HG03571 (cell line): Measurements from ENCODE around the gene DAZAP1.
A peak's percentile ranks its signal among the peaks of the same experiment; 100 is the strongest.

ENCODE experiments used
- ATAC-seq: cut with Tn5 transposase; IDR thresholded peaks from one replicate; pipeline ENCODE4 v1.9.1; 2021; ENCODE audit not compliant: unreplicated experiment

The DAZAP1 gene

DNA sequence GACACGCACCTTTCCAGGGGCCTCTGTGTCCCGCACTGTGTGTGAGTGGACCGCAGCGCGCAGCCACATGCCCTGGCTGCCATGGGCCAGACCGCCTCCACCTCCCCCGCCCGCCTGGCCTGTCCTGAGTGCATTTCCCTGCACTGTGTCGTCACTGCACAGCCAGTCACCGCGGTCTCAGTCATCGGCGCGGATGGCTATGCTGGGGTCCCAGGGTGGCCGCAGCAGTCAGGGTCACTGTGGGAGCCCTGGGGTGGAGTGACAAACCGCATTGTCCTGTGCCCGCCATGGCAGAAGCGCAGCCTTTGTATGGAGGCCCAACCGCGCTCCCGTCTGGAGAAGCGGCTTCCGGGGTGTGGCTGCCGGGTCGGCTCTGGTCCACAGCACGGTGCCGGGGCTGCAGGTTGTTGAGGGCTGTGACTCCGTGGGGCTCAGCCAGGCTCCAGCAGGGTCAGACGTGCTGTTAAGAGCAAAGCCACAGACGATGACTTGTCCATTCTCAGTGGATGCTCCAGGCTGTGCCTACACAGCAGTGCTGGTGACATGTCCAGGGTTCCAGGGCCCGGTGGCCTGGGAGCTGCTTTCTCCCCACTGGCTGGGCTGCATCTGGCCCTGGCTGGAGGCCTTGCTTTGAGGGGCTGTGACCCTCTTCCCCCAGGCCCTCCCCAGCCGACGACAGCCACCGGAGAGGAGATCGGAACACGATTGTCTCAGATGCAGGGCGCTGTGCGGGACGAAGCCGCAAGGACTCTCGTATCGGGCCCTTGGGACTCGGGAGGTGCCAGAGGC is 30.0 kb upstream of the DAZAP1 start:
- no peak for ATAC-seq

DNA sequence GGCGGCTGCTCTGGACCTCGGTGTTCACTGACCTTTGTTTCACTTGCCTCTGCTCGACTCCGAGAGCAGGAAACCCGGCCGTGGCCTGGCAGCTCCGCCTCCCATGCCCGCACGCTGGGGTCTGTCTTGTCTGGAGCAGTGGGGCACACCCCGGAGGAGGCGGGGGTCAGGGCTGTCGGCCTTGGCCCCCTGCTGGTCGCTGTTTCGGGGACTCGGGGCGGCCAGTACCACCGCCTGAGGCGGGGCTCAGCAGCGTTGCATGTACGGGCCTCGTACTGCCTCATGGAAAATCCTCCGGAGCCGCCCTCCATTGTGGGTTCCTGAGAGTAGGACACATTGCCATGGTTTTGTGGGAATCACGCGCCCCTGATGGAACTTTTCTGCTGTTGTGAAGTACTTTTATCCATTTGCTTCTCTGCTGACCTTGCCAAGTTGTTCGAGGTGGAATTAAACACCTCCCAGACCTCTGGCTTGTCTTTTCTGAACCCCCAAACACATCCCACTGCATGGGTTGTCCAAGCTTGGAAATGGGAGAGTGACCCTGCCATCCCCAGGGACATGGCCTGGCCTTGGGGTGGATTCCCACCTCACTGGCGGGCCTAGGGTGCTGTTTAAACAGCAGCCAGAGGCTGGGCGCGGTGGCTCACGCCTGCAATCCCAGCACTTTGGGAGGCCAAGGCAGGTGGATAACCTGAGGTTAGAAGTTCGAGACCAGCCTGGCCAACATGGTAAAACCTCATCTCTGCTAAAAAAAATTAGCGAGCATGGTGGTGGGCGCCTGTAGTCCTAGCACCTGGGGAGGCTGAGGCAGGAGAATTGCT is 29.2 kb upstream of the DAZAP1 start:
- no peak for ATAC-seq

DNA sequence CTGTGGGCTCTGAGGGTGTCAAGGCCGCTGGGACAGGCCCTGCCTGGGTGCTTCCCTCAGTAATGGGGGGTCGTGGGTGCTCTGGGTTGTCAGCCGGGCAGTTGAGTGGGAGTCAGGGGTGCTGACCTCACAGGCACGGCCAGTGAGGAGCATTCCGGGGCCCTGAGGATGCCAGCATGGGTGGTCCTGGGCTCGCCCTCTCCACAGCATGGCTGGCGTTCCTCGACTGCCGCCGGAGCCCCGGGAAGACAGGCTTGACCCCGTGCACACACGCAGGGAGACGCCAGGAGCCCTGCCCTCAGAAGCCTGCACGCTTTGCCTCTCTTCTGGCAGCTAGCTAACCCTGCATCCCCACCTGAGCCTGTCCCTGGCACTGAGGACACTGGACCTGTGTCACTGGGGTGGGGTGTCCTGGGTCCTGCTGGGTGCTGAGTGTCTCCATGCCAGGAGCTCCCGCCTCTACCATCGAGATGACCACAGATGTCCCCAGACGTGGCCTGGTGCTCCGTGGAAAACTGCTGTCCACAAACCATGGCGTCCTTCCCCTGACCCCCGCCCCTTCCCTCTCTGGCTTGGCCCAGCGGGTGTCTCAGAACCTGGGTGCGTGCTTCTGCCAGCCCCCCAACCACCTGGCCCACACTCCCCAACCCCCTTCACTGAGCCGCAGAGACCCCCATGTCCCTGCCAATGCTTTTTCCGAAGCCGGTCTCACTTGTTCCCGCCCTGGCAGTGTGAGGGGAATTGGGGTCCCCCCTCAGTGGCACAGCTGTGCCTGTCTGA is 28.1 kb upstream of the DAZAP1 start:
- no peak for ATAC-seq

DNA sequence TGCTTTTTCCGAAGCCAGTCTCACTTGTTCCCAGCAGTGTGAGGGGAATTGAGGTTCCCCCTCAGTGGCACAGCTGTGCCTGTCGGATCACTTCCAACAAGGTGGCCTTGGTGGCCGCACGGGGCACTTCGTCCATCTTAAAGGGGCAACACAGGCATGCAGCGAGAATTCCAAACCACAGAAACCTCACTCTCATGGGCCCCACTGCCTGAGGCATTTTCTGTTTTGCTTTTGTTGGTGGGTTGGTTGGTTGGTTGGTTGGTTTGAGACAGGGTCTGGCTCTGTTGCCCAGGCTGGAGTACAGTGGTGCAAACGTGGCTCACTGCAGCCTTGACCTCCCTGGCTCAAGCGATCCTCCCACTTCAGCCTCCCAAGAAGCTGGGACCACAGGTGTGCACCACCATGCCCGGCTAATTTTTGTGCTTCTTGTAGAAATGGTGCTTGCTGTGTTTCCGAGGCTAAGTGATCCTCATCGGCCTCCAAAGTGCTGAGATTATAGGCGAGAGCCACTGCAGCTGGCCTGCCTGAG is 27.4 kb upstream of the DAZAP1 start:
- ATAC-seq: no peak

DNA sequence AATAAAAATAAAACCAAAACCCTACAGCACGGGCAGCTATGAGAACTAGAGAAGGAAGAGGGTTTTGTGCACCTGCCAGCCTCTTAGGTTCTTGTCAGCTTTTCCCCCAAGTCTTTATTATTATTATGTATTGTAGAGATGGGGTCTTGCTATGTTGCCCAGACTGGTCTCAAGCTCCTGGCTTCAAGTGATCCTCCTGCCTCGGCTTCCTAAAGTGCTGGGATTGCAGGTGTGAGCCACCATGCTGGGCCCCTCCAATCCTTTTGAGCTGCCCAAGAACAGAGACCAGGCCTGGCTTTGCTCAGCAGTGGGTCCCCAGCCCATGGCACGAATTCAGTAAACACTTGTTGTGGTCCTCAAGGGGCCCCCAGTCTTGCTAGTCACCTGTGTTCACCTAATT is 25.1 kb upstream of the DAZAP1 start:
- ATAC-seq: no peak

DNA sequence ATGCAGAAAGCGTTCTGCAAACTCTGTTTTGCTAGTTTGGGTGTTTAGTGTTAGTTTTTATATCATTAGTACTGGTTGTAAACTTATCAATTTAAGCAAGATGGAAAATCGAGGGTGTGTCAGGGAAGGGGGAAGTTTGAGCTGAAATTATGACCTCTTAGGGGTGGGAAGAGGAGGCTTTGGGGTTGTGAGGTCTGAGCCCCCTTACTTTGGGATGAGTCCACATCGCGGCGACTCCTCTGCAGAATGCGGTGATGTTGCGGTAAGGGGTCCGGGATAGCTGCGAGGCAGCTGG is 24.4 kb upstream of the DAZAP1 start:
- no peak for ATAC-seq

DNA sequence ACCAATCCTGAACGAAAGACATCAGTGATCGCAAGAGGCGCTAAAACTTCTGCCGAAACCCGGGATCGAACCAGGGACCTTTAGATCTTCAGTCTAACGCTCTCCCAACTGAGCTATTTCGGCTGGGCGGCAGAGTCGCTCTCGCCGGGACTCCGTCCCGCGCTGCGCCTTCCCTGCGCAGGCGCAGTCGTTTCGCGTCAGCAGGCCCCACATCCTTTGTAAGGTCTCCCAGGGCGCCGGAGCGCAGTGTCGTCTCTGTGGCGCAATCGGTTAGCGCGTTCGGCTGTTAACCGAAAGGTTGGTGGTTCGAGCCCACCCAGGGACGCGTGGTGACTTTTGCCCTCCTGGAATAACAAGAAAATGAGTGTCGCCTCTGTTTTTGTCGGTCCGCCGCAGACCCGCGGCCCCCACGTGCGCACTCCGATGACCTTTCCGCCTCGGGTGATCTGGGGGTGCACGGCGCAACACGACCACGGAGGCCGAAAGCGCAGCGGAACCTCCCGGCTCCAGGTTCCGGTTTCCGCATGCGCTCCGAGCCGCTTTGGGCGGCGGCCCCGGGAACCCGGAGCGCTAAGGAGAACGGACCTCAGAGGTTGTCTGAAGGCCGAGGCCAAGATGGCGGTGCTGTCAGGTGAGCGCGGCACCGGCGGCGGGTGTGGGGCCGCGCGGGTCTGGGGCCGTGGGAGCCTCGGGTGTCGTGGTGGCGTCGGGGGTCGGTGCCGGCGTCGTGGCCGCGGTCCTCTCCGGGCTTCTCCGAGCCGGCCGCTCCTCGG is 23.9 kb upstream of the DAZAP1 start, which contains the start of gene NDUFS7:
NDUFS7 (plus strand) TSS at position 596 of the 773 bp plus-strand sequence; CDS start at position 616, 20 bp downstream.
- peak; percentile 65 for ATAC-seq

DNA sequence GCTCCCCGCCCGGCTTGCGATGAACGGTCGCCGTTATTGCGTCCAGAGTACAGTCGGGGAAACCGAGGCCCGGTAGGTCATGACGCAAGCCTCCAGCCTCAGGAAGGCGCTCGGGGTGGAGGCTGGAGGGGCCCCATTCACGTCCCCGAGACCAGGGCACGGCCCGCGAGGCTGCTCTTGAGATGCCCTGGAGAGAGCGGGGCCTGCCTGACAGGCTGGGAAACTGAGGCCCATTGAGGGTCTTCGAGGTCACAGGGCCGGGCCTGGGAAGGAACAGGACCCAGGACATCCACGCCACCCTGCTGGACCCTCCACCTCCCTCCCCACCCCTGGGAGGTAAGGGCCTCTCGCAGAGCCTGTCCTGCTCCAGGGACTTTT is 23.3 kb upstream of the DAZAP1 start:
- no peak for ATAC-seq

DNA sequence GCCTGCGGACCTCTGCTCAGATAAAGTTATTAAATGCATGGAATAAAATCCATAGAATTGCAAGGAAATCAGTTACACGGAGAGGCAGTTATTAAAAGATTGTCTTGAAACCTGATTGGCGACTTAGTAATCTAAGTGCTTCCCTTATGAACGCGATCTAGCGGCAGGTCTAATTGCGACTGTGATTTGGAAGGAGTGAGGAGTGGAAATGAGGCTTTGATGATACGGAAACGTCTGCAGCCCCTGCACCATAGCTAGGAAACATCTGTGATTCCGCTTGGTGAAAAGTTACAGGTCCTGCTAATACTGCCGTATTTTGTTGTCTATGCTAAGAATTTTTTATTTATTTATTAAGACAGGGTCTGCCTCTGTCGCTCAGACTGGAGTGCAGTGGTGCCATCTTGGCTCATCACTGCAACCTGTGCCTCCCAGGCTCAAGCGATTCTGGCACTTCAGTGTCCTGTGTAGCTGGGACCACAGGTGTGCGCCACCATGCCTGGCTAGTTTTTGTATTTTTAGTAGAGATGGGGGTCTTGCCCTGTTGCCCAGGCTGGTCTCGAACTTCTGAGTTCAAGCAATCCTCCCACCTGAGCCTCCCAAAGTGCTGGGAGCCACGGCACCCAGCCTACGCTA is 22.8 kb upstream of the DAZAP1 start:
- ATAC-seq: no peak

DNA sequence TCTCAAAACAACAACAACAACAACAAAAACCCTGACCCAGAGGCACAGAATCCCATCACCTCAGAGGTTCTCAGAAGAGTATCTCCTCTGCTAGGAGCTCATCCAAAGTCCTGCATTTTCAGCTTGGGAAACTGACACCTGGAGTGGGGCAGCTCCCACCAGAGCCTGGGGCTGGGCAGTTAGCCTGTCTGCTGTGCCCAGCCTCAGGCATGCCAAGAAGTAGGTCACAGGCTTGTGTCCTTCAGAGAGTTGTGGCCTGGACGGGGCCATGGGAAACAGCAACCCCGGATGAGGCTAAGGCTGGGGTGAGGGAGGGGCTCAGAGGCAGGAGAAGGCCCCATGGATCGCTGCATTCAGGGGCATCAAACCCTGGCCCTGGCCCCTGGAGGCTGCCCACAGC is 21.6 kb upstream of the DAZAP1 start:
- no peak for ATAC-seq

DNA sequence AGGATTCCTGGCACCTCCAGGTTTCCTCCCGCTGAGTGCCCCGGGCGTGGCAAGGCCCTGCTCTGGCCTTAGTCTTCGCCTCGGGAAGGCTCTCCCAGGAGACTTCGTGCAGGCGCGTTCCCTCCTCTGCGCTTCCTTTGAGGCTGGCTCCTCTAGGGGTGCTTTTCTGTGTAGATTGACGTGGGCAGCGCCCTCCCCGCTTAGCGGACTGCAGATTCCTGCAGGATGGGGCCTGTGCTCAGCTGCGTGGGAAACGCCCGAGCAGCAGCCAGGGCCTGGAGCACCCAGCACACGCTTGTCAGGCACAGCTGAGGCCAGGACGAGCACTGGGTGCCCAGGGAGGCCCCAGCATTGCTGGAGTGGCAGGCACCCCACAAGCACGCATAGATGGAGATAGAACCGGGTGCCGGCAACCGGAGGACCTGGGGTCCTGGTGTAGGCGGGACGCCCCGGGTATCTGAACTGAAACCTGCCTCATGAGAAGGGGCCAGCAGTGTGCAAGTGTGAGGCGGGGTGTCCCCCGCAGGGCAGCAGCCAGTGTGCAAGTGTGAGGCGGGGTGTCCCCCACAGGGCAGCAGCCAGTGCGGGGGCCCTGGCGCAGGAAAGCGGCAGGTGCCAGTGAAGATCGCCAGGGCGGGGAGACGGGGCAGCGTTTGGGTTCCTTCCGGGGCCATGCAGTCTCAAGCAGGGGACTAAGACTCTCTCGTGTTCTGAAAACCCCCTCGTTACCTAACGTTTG is 20.3 kb upstream of the DAZAP1 start:
- no peak for ATAC-seq

DNA sequence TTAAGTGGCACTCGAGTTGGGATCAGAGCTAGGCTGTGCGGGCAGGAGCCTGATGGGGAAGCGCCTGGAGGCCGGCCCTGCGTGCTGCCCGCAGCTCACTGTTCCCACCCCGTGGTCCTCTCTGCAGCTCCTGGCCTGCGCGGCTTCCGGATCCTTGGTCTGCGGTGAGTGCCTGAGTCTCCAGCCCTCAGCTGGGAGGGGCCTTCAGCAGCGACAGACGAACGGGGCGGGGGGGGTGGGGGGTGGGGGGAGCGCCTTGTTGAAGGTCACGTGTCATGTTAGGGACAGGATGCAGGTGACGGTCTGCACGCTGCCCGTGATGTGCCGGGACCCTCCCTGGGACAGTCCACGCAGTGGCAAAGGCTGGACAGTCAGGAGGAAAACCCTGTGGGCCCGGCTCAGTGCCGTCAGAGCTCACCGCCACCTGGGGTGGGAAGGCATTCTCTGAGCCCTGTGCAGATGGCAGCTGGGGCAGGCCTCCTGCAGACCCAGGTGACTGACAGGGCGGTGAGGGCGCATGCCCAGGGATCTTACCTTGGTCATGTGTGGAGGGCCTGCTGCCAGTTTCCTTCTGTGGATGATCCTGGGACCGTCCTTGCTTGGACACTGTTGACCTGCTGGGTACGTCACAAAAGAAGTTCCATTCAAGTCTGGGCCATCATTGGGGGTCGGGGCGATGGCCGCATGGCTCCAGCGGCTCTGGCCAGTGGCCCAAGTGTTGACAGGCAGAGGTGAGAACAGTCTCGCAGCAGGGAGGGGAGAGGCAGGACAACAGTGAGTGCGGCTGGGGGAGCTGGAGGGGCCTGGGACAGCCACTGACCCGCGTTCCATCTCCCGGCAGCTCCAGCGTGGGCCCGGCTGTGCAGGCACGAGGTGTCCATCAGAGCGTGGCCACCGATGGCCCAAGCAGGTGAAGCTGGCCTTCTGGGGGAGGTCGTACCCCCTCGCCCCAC is 19.4 kb upstream of the DAZAP1 start:
- ATAC-seq: no peak

DNA sequence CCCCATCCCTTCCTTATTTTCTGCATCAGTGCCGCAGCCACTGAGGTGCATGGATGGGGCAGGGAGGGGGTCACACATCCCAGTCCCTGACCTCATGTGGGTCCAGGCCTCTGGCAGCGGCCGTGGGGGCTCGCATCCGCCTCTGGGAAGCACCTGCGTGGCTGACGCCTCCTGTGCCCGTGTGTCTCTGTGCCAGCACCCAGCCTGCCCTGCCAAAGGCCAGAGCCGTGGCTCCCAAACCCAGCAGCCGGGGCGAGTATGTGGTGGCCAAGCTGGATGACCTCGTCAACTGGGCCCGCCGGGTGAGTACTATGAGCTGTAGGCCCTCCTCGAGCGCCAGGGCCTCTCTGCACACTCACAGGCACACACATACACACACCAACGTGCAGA is 18.8 kb upstream of the DAZAP1 start:
- ATAC-seq: no peak

DNA sequence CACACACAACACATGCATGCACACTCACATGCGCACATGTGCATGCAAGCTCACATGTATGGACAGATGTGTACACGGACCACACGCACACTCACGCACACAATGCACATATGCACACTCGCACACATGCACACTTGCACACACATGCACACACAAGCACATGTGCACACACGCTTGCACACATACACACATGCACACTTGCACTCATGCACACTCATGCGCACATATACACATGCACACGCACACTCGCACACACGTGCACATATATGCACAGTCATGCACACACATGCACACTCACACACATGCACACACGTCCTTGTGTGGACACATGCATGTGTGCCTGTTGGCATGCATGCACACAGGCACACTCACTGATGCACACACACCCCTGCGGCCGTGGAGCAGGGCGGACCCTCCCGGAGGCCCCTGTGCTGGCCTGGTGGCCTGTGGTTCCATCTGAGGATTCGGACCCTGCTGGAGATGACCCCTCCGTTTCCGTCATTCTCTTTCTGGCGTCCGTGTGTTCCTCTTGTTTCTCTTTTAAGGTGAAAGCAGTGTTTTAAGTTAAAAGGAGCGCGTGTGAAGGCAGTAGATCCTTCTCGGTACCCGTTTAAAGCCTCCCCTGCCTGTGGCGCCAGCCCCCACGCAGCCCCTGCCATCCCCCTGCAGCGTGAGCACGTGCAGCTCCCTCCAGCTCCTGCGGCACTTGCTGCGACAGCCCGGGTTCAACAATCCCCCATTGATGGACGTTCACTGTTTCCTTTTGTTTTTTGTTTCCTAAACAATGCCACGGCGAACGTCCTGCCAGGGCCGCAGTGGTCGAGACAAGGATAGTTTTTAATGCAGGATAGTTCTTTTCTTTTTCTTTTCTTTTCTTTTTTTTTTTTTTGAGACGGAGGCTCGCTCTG is 18.1 kb upstream of the DAZAP1 start:
- no peak for ATAC-seq

DNA sequence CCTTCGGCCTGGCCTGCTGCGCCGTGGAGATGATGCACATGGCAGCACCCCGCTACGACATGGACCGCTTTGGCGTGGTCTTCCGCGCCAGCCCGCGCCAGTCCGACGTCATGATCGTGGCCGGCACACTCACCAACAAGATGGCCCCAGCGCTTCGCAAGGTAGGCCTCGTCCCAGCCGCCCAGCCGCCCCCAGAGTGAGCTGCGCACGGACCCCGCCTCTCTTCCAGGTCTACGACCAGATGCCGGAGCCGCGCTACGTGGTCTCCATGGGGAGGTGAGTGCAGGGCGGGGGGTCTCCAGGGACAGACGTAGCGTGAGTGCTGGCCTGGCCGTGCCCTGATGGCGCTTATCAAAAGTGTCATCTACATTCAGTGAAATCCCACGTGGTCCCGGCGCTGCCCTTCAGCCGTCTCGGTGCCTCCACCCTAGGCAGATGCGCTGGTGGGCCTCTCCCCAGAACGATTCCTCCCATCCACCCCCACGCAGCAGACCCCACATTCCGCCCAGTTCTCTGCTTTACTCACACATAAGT is 16.4 kb upstream of the DAZAP1 start:
- no peak for ATAC-seq

DNA sequence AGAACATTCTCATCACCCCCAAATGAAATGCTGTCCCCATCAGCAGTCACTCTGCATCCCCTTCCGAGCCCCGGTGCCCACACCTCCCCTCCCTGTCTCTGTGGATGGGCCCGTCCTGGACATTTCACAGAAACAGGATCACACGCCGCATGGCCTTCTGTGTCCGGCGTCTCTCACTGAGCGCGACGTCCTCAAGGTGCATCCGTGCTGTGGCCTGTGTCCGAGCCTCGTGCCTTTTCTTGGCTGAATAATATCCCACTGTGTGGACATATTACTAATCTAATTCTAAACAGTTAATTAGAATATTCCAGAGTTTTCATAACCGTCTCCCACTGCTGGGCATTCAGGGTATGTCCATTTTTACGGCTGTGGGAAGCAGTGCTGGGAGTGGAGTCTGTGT is 15.0 kb upstream of the DAZAP1 start:
- no peak for ATAC-seq

DNA sequence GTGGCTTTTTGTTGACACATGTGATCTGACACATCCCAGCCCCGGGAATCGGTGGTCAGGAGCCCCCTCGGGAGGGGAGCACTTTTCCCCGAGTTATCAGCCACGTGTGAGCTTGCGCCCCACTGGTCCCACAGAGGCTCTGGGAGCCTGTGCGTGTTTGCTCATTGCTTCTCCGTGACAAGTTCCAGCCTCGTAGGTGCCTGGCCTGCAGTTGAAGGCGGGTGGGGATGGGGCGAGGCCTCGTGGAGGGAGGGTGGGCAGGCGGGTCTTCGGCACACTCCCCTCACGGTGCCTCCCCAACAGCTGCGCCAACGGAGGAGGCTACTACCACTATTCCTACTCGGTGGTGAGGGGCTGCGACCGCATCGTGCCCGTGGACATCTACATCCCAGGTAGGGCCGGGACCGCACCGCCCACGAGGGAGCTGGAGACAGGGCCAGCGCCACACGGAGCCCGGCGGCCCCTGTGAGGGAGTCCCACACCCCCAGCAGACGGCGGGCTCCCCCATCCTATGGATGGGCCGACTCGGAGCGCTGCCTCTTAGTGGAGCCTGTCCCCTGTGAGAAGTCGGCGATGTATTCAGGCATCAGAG is 14.4 kb upstream of the DAZAP1 start:
- no peak for ATAC-seq
